Karpas-422 (cell line): ENCODE results near the gene PPP1R12C. TPM values are rescaled to one million over a fixed set of nuclear protein-coding genes. Genes with fewer than 3 reads are reported as not detected.

ENCODE experiments used
- DNase-seq: peaks from one replicate; pipeline ENCODE4 v3.0.0-alpha.2; 2015
- H2AFZ ChIP-seq: fragments of 200-600 bp; sonication (generic); 2 replicates; pipeline ENCODE4 v1.6.1; 2014; ENCODE audit warnings: antibody characterized with exemption, low read length, mixed read lengths
- H3K27ac ChIP-seq: fragments of 200-600 bp; sonication (generic); 2 replicates; pipeline ENCODE4 v1.5.1; 2014; ENCODE audit warnings: mild to moderate bottlenecking, low read length, moderate library complexity
- H3K27me3 ChIP-seq: fragments of 200-600 bp; sonication (generic); 2 replicates; pipeline ENCODE4 v1.6.1; 2014; ENCODE audit warnings: low read length, mixed read lengths
- H3K36me3 ChIP-seq: fragments of 200-600 bp; sonication (generic); 2 replicates; pipeline ENCODE4 v1.6.1; 2014; ENCODE audit warnings: low read length, mixed read lengths; ENCODE audit not compliant: insufficient read depth
- H3K4me1 ChIP-seq: fragments of 200-600 bp; sonication (generic); 2 replicates; pipeline ENCODE4 v1.6.1; 2014; ENCODE audit warnings: mild to moderate bottlenecking, low read length, mixed read lengths
- H3K4me2 ChIP-seq: fragments of 200-600 bp; sonication (generic); 2 replicates; pipeline ENCODE4 v1.6.1; 2014; ENCODE audit warnings: low read length, low read depth, mild to moderate bottlenecking; ENCODE audit not compliant: poor library complexity, severe bottlenecking
- H3K4me3 ChIP-seq: fragments of 200-600 bp; sonication (generic); 2 replicates; pipeline ENCODE4 v1.5.1; 2014; ENCODE audit warnings: mild to moderate bottlenecking, antibody characterized with exemption, low read length, mixed read lengths
- H3K79me2 ChIP-seq: fragments of 200-600 bp; sonication (generic); 2 replicates; pipeline ENCODE4 v1.6.1; 2014; ENCODE audit warnings: mild to moderate bottlenecking, low read length, mixed read lengths
- H3K9ac ChIP-seq: fragments of 200-600 bp; sonication (generic); 2 replicates; pipeline ENCODE4 v1.6.0; 2014; ENCODE audit warnings: low read length
- H3K9me2 ChIP-seq: fragments of 200-600 bp; sonication (generic), shearing (Covaris generic); replicated peaks from 2 replicates; pipeline ENCODE4 v1.6.0; 2014; ENCODE audit warnings: mild to moderate bottlenecking, low read length, moderate library complexity; ENCODE audit not compliant: insufficient read depth
- H3K9me3 ChIP-seq: fragments of 300-700, 200-600 bp; sonication (generic); 2 replicates; pipeline ENCODE4 v1.6.1; 2014; ENCODE audit warnings: low read length, mixed read lengths
- H4K20me1 ChIP-seq: fragments of 200-600 bp; sonication (generic); 2 replicates; pipeline ENCODE4 v1.6.1; 2014; ENCODE audit warnings: mild to moderate bottlenecking, antibody characterized with exemption, low read length, low read depth; ENCODE audit not compliant: insufficient read depth
- total RNA-seq: library from RNA; depleted of rRNA; stranded (reverse); fragments of >200 nt; shearing (Covaris generic); gene quantifications from 2 replicates; pipeline ENCODE4 v1.2.3, GENCODE V29; 2014; ENCODE audit warnings: low replicate concordance

PPP1R12C gene
- total RNA-seq, 1 experiment from 2014 or later: 81.8 TPM

DNA sequence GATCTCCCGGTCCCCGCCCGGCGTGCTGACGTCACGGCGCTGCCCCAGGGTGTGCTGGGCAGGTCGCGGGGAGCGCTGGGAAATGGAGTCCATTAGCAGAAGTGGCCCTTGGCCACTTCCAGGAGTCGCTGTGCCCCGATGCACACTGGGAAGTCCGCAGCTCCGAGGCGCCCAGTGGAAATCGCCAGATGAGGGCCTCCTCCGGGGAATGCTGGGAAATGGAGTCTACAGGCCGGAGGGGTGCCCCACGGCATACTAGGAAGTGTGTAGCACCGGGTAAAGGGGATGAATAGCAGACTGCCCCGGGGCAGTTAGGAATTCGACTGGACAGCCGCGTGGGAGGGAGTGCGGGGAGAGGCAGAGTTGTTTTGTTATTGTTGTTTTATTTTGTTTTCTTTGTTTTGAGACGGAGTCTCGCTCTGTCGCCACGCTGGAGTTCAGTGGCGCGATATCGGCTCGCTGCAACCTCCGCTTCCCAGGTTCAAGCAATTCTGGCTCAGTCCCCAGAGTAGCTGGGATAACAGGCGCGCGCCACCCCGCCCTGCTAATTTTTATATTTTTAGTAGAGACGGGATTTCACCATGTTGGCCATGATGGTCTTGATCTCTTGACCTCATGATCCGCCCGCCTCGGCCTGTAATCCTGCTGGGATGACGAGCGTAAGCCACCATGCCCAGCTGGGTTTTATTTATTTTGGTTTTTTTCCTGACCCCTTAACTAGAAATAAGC, 390 bp upstream of the PPP1R12C start:
- peak overlapping the region; percentile 61 for H3K27ac ChIP-seq
- H3K9me3 ChIP-seq: no peaks in the 10 kb centered on the region
- H3K27me3 ChIP-seq: no peaks in the 10 kb centered on the region
- H3K4me3 ChIP-seq: peak overlapping the region; percentile 73
- H2AFZ ChIP-seq: peak overlapping the region; percentile 41
- peaks cover 40% of the 10 kb centered on the region for H4K20me1 ChIP-seq
- peaks cover under 1% of the 10 kb centered on the region; the same call in 1 of the 2 replicates for H3K36me3 ChIP-seq
- H3K9ac ChIP-seq: peak overlapping the region; percentile 76
- DNase-seq: peak; percentile 100
- H3K9me2 ChIP-seq: no peaks in the 10 kb centered on the region
- H3K79me2 ChIP-seq: peaks cover 51% of the 10 kb centered on the region
- peak overlapping the region; percentile 99 for H3K4me2 ChIP-seq
- H3K4me1 ChIP-seq: peaks cover 68% of the 10 kb centered on the region

- H3K9ac ChIP-seq: peak overlapping the region; percentile 86
- H4K20me1 ChIP-seq: peaks cover 53% of the 10 kb centered on the region
- H3K27ac ChIP-seq: peak overlapping the region; percentile 82
- peak; percentile 92 for DNase-seq
- H3K9me2 ChIP-seq: no peaks in the 10 kb centered on the region
- peaks cover 12% of the 10 kb centered on the region for H3K36me3 ChIP-seq
- H3K27me3 ChIP-seq: no peaks in the 10 kb centered on the region
- peak overlapping the region; percentile 93 for H3K4me3 ChIP-seq
- H2AFZ ChIP-seq: no peak overlapping the region
- H3K4me1 ChIP-seq: peaks cover 64% of the 10 kb centered on the region
- peak overlapping the region; percentile 88 for H3K4me2 ChIP-seq
- no peaks in the 10 kb centered on the region for H3K9me3 ChIP-seq
- peaks cover 66% of the 10 kb centered on the region for H3K79me2 ChIP-seq
Measured at GRCh38 chr19:55116232-55116858, 1.1 kb downstream of the PPP1R12C start.

- Histone ChIP-seq H3K27me3 (no peaks in the 10 kb centered on the region), H3K4me2 (peak overlapping the region; percentile 88), H4K20me1 (peaks cover 57% of the 10 kb centered on the region), H2AFZ (no peak overlapping the region), H3K4me3 (peak overlapping the region; percentile 93), H3K79me2 (peaks cover 73% of the 10 kb centered on the region), H3K9me3 (no peaks in the 10 kb centered on the region), H3K9me2 (no peaks in the 10 kb centered on the region), H3K9ac (peak overlapping the region; percentile 86), H3K36me3 (peaks cover 15% of the 10 kb centered on the region), H3K27ac (peak overlapping the region; percentile 87), H3K4me1 (peaks cover 56% of the 10 kb centered on the region)
- DNase-seq: no peak
Measured at GRCh38 chr19:55115446-55116065, 1.9 kb downstream of the PPP1R12C start.

GRCh38 chr19:55114566-55115145, 2.8 kb downstream of the PPP1R12C start:
- no peak for DNase-seq
- H3K4me3 ChIP-seq: peak overlapping the region; percentile 93
- H3K27ac ChIP-seq: peak overlapping the region; percentile 87
- H4K20me1 ChIP-seq: peaks cover 64% of the 10 kb centered on the region
- no peak overlapping the region for H2AFZ ChIP-seq
- peaks cover 82% of the 10 kb centered on the region for H3K79me2 ChIP-seq
- no peaks in the 10 kb centered on the region for H3K27me3 ChIP-seq
- peak overlapping the region; percentile 88 for H3K4me2 ChIP-seq
- H3K36me3 ChIP-seq: peaks cover 19% of the 10 kb centered on the region
- H3K9ac ChIP-seq: peak overlapping the region; percentile 86
- no peaks in the 10 kb centered on the region for H3K9me2 ChIP-seq
- H3K4me1 ChIP-seq: peaks cover 47% of the 10 kb centered on the region
- no peaks in the 10 kb centered on the region for H3K9me3 ChIP-seq

DNA sequence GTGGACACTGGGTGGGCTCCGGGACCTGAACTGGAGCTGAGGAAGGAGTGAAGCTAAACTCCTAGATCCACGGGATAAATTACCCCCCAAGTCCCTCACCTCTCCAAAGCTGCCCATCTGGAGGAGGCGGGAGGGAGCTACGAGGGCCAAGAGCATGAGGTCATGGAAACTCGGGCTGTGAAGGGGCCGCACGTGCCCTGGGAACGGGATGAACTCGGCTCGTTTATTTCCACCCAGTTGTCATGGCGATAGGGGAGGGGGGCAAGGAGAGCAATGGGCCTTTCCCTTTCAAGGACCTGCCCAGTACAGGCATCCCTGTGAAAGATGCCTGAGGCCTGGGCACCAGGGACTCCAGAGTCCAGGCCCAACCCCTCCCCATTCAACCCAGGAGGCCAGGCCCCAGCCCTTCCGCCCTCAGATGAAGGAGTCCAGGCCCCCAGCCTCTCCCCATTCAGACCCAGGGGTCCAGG, 3.8 kb downstream of the PPP1R12C start:
- H3K27me3 ChIP-seq: no peaks in the 10 kb centered on the region
- peak overlapping the region; percentile 88 for H3K4me2 ChIP-seq
- H3K9me2 ChIP-seq: no peaks in the 10 kb centered on the region
- H4K20me1 ChIP-seq: peaks cover 65% of the 10 kb centered on the region
- peak; percentile 83 for DNase-seq
- peak overlapping the region; percentile 86 for H3K9ac ChIP-seq
- H3K4me3 ChIP-seq: peak overlapping the region; percentile 93
- H3K9me3 ChIP-seq: no peaks in the 10 kb centered on the region
- peaks cover 30% of the 10 kb centered on the region for H3K36me3 ChIP-seq
- H2AFZ ChIP-seq: no peak overlapping the region
- peak overlapping the region; percentile 87 for H3K27ac ChIP-seq
- H3K4me1 ChIP-seq: peaks cover 43% of the 10 kb centered on the region
- peaks cover 92% of the 10 kb centered on the region for H3K79me2 ChIP-seq

- H2AFZ ChIP-seq: no peak overlapping the region
- peaks cover 93% of the 10 kb centered on the region for H3K79me2 ChIP-seq
- no peaks in the 10 kb centered on the region for H3K9me3 ChIP-seq
- peak overlapping the region; percentile 93 for H3K4me3 ChIP-seq
- peak; percentile 81 for DNase-seq
- peaks cover 65% of the 10 kb centered on the region for H4K20me1 ChIP-seq
- H3K9ac ChIP-seq: peak overlapping the region; percentile 86
- peak overlapping the region; percentile 88 for H3K4me2 ChIP-seq
- H3K9me2 ChIP-seq: no peaks in the 10 kb centered on the region
- H3K27me3 ChIP-seq: no peaks in the 10 kb centered on the region
- H3K36me3 ChIP-seq: peaks cover 32% of the 10 kb centered on the region
- H3K4me1 ChIP-seq: peaks cover 37% of the 10 kb centered on the region
- peak overlapping the region; percentile 87 for H3K27ac ChIP-seq
Measured at GRCh38 chr19:55112777-55113569, 4.5 kb downstream of the PPP1R12C start.

- Histone ChIP-seq H3K4me2 (no peak overlapping the region), H3K9me3 (no peaks in the 10 kb centered on the region), H3K36me3 (peaks cover 32% of the 10 kb centered on the region), H3K27ac (peak overlapping the region; percentile 87), H3K4me3 (no peak overlapping the region), H3K9ac (peak overlapping the region; percentile 86), H3K27me3 (no peaks in the 10 kb centered on the region), H3K4me1 (peaks cover 37% of the 10 kb centered on the region), H3K9me2 (no peaks in the 10 kb centered on the region), H4K20me1 (peaks cover 65% of the 10 kb centered on the region), H2AFZ (no peak overlapping the region), H3K79me2 (peaks cover 93% of the 10 kb centered on the region)
- no peak for DNase-seq
Measured at GRCh38 chr19:55112246-55112776, 5.1 kb downstream of the PPP1R12C start.
